Naive thymus-derived CD4-positive, alpha-beta T cell (primary cell): ENCODE measurements around the gene UVRAG. TPM values are rescaled to one million over a fixed set of nuclear protein-coding genes. Genes with fewer than 3 reads are reported as not detected.
"Not testable (repeated sequence)": the region's sequence is repeated elsewhere in the genome, so short reads cannot be mapped to it uniquely, and the experiment has no call there.

Experiments
- ATAC-seq: fragments of 150-1000 bp; cut with Tn5 transposase; 2 replicates; pipeline ENCODE4 v1.10.0; 2021; ENCODE audit warnings: mild to moderate bottlenecking, moderate library complexity
- CTCF ChIA-PET: fragments of 350-600 bp; sonication (Branson Sonifier 250); formaldehyde crosslinking; loops from one replicate; lab custom pipeline; 2021; ENCODE audit warnings: antibody characterized with exemption; lab: Charles Lee
- POLR2A ChIA-PET: fragments of 350-600 bp; sonication (Branson Sonifier 250); formaldehyde crosslinking; loops from one replicate; lab custom pipeline; 2021; ENCODE audit warnings: antibody characterized with exemption, inconsistent platforms; lab: Charles Lee
- DNase-seq, 9 donors: peaks; one replicate each; pipeline versions ENCODE4 v3.0.0 to v3.0.0-alpha.2; 2020 to 2022; ENCODE audit warnings: mixed read lengths in 1 of 9
- H3K27ac ChIP-seq: one replicate; pipeline ENCODE4 v1.7.0; 2013; ENCODE audit warnings: mild to moderate bottlenecking, low read depth, low read length, moderate library complexity
- H3K27me3 ChIP-seq, 2 donors: one replicate each; pipeline ENCODE4 v1.7.0; 2013; ENCODE audit warnings: low read length in 2 of 2, mild to moderate bottlenecking in 2 of 2, moderate library complexity in 2 of 2; ENCODE audit not compliant: control insufficient read depth in 2 of 2, insufficient read depth in 2 of 2
- H3K36me3 ChIP-seq, 3 experiments: 1 replicate in 2 of 3; 2 replicates in 1 of 3; pipeline ENCODE4 v1.7.0; 2013; ENCODE audit warnings: low read length in 3 of 3, mild to moderate bottlenecking in 3 of 3, moderate library complexity in 1 of 3; ENCODE audit not compliant: insufficient read depth in 3 of 3, control insufficient read depth in 2 of 3
- H3K4me1 ChIP-seq, 2 donors: one replicate each; pipeline ENCODE4 v1.7.0; 2013; ENCODE audit warnings: low read length in 2 of 2, mild to moderate bottlenecking in 2 of 2, moderate library complexity in 1 of 2; ENCODE audit not compliant: control insufficient read depth in 2 of 2, insufficient read depth in 2 of 2
- H3K4me3 ChIP-seq: 2 replicates; pipeline ENCODE4 v1.7.0; 2013; ENCODE audit warnings: mild to moderate bottlenecking, low read length
- H3K9me3 ChIP-seq, 3 experiments: 1 replicate in 2 of 3; 2 replicates in 1 of 3; pipeline ENCODE4 v1.7.0; 2013; ENCODE audit warnings: low read length in 3 of 3; ENCODE audit not compliant: control insufficient read depth in 2 of 3
- H3K27ac Mint-ChIP-seq, 9 donors: one replicate each; pipeline ENCODE4 v1.8.0; 2020 to 2022; ENCODE audit warnings: mixed read lengths in 9 of 9, mild to moderate bottlenecking in 8 of 9, moderate library complexity in 5 of 9, inconsistent platforms in 2 of 9
- H3K27me3 Mint-ChIP-seq, 5 donors: one replicate each; pipeline ENCODE4 v1.8.0; 2021 to 2022; ENCODE audit warnings: mixed read lengths in 5 of 5, mild to moderate bottlenecking in 1 of 5
- H3K36me3 Mint-ChIP-seq, 5 donors: one replicate each; pipeline ENCODE4 v1.8.0; 2020 to 2022; ENCODE audit warnings: mixed read lengths in 5 of 5, mild to moderate bottlenecking in 3 of 5, inconsistent platforms in 1 of 5
- H3K4me1 Mint-ChIP-seq, 7 donors: one replicate each; pipeline ENCODE4 v1.8.0; 2020 to 2022; ENCODE audit warnings: mixed read lengths in 7 of 7, mild to moderate bottlenecking in 3 of 7, inconsistent platforms in 1 of 7
- H3K4me3 Mint-ChIP-seq, 10 donors: one replicate each; pipeline ENCODE4 v1.8.0; 2020 to 2022; ENCODE audit warnings: mild to moderate bottlenecking in 10 of 10, mixed read lengths in 10 of 10, moderate library complexity in 6 of 10, inconsistent platforms in 2 of 10
- H3K9me3 Mint-ChIP-seq, 11 donors: one replicate each; pipeline ENCODE4 v1.8.0; 2020 to 2022; ENCODE audit warnings: mixed read lengths in 11 of 11, mild to moderate bottlenecking in 4 of 11, inconsistent platforms in 1 of 11, moderate library complexity in 1 of 11
- intact Hi-C, 2 donors: fragments of 100-400 bp; cut with micrococcal nuclease; formaldehyde crosslinking; loops; one replicate each; pipeline ENCODE4 v1.15.1; 2023
- polyA plus RNA-seq, 2 donors: library from polyadenylated mRNA; unstranded; fragments of 300-500 nt; fragmentation: Illumina TruSeq; gene quantifications; one replicate each; pipeline ENCODE4 v1.2.3, GENCODE V29; 2021
- total RNA-seq, 6 experiments: library from RNA in 5 of 6; stranded (reverse) in 5 of 6; gene quantifications; 1 replicate in 5 of 6; 2 replicates in 1 of 6; pipeline ENCODE4 v1.2.3 and lab custom pipeline; 2021 to 2026

Gene UVRAG
- total and polyA plus RNA-seq, 7 experiments from 2014 or later, result 12.3 to 46.1 (median 24.6) TPM

GRCh38 chr11:76071090-76071489, 256.1 kb downstream of the UVRAG start:
- H3K27ac ChIP-seq, result no peak overlapping the region
- Mint-ChIP-seq H3K27ac (peak overlapping the region in 1 of 9 donors; percentile 21), H3K4me1 (peaks cover 0 to 21% (median 11%) of the 10 kb centered on the region in 7 donors), H3K4me3 (no peak overlapping the region), H3K27me3 (no peaks in the 10 kb centered on the region), H3K36me3 (peaks cover 5 to 57% (median 44%) of the 10 kb centered on the region in 5 donors), H3K9me3 (peaks cover 0 to 5% (median 0%) of the 10 kb centered on the region in 11 donors)
- intact Hi-C loops, result no loop called here
- DNase-seq, result no peak
- ChIA-PET CTCF (no interaction called here), POLR2A (no interaction called here)
- no peak overlapping the region for H3K4me3 ChIP-seq
- H3K36me3 ChIP-seq, result peaks cover 0 to 15% (median 5%) of the 10 kb centered on the region in 3 experiments
- ATAC-seq, result no peak
- no peaks in the 10 kb centered on the region for H3K4me1 ChIP-seq
- no peaks in the 10 kb centered on the region for H3K27me3 ChIP-seq
- no peaks in the 10 kb centered on the region for H3K9me3 ChIP-seq

GRCh38 chr11:76073724-76074123, 258.7 kb downstream of the UVRAG start:
- H3K4me3 ChIP-seq, result no peak overlapping the region
- ChIA-PET CTCF (no interaction called here), POLR2A (no interaction called here)
- H3K27me3 ChIP-seq, result no peaks in the 10 kb centered on the region
- no peaks in the 10 kb centered on the region for H3K36me3 ChIP-seq
- no peaks in the 10 kb centered on the region for H3K9me3 ChIP-seq
- Mint-ChIP-seq H3K36me3 (peaks cover 0 to 43% (median 35%) of the 10 kb centered on the region in 5 donors), H3K4me1 (peaks cover 0 to 33% (median 19%) of the 10 kb centered on the region in 7 donors), H3K9me3 (peaks cover 0 to 5% (median 0%) of the 10 kb centered on the region in 11 donors), H3K27me3 (no peaks in the 10 kb centered on the region), H3K27ac (no peak overlapping the region), H3K4me3 (no peak overlapping the region)
- H3K27ac ChIP-seq, result no peak overlapping the region
- DNase-seq, result no peak
- ATAC-seq, result no peak
- intact Hi-C loops, result no loop called here
- no peaks in the 10 kb centered on the region for H3K4me1 ChIP-seq

- no peak overlapping the region for H3K27ac Mint-ChIP-seq
- POLR2A ChIA-PET, result no interaction called here
- H3K4me3 Mint-ChIP-seq, result peak overlapping the region in 1 of 10 donors; percentile 12
- H3K4me3 ChIP-seq, result no peak overlapping the region
- no peaks in the 10 kb centered on the region for H3K27me3 ChIP-seq
- no peaks in the 10 kb centered on the region for H3K9me3 ChIP-seq
- peaks cover 0 to 33% (median 19%) of the 10 kb centered on the region in 7 donors for H3K4me1 Mint-ChIP-seq
- no peaks in the 10 kb centered on the region for H3K4me1 ChIP-seq
- no peaks in the 10 kb centered on the region for H3K27me3 Mint-ChIP-seq
- ATAC-seq, result no peak
- H3K36me3 ChIP-seq, result no peaks in the 10 kb centered on the region
- intact Hi-C loops, result no loop called here
- H3K27ac ChIP-seq, result no peak overlapping the region
- H3K9me3 Mint-ChIP-seq, result peaks cover 0 to 5% (median 0%) of the 10 kb centered on the region in 11 donors
- no peak for DNase-seq
- CTCF ChIA-PET, result no interaction called here
- H3K36me3 Mint-ChIP-seq, result peaks cover 0 to 39% (median 33%) of the 10 kb centered on the region in 5 donors
Observed at GRCh38 chr11:76074148-76075095, 259.4 kb downstream of the UVRAG start.

- H3K36me3 ChIP-seq, result no peaks in the 10 kb centered on the region
- no peak overlapping the region for H3K4me3 ChIP-seq
- H3K4me1 Mint-ChIP-seq, result peaks cover 0 to 33% (median 19%) of the 10 kb centered on the region in 7 donors
- no peaks in the 10 kb centered on the region for H3K9me3 ChIP-seq
- ChIA-PET POLR2A (no interaction called here), CTCF (no interaction called here)
- H3K36me3 Mint-ChIP-seq, result peaks cover 0 to 34% (median 30%) of the 10 kb centered on the region in 5 donors
- no peak overlapping the region for H3K27ac ChIP-seq
- no peaks in the 10 kb centered on the region for H3K27me3 Mint-ChIP-seq
- H3K27me3 ChIP-seq, result no peaks in the 10 kb centered on the region
- H3K9me3 Mint-ChIP-seq, result peaks cover 0 to 5% (median 0%) of the 10 kb centered on the region in 11 donors
- H3K4me3 Mint-ChIP-seq, result peak overlapping the region in 1 of 10 donors; percentile 50
- ATAC-seq (no peak), DNase-seq (no peak)
- peak overlapping the region in 1 of 9 donors; percentile 10 for H3K27ac Mint-ChIP-seq
- intact Hi-C loops, result no loop called here
- H3K4me1 ChIP-seq, result no peaks in the 10 kb centered on the region
Observed at GRCh38 chr11:76075716-76076115, 260.7 kb downstream of the UVRAG start.

GRCh38 chr11:76076253-76076652, 261.2 kb downstream of the UVRAG start:
- CTCF ChIA-PET, result not testable (repeated sequence)
- peak overlapping the region in 3 of 9 donors; percentile 10 to 32 (median 14) for H3K27ac Mint-ChIP-seq

GRCh38 chr11:76076749-76077148, 261.7 kb downstream of the UVRAG start:
- Mint-ChIP-seq H3K27ac (no peak overlapping the region), H3K4me3 (no peak overlapping the region), H3K27me3 (no peaks in the 10 kb centered on the region), H3K36me3 (peaks cover 0 to 30% (median 28%) of the 10 kb centered on the region in 5 donors), H3K4me1 (peaks cover 0 to 28% (median 16%) of the 10 kb centered on the region in 7 donors), H3K9me3 (peaks cover 0 to 5% (median 0%) of the 10 kb centered on the region in 11 donors)
- Histone ChIP-seq H3K9me3 (no peaks in the 10 kb centered on the region), H3K27ac (no peak overlapping the region), H3K4me3 (no peak overlapping the region), H3K27me3 (no peaks in the 10 kb centered on the region), H3K36me3 (no peaks in the 10 kb centered on the region), H3K4me1 (no peaks in the 10 kb centered on the region)
- intact Hi-C loops, result no loop called here
- ChIA-PET POLR2A (no interaction called here), CTCF (no interaction called here)
- no peak for ATAC-seq
- no peak for DNase-seq

More at GRCh38 chr11:76076253-76076652, 261.2 kb downstream of the UVRAG start:
- peak overlapping the region in 2 of 10 donors; percentile 19 to 50 for H3K4me3 Mint-ChIP-seq
- H3K27me3 Mint-ChIP-seq, H3K36me3 ChIP-seq, POLR2A ChIA-PET, H3K9me3 ChIP-seq, H3K4me3 ChIP-seq, DNase-seq, H3K27me3 ChIP-seq, ATAC-seq, intact Hi-C loops, H3K9me3 Mint-ChIP-seq, H3K4me1 ChIP-seq, H3K27ac ChIP-seq: not testable (repeated sequence)
- H3K36me3 Mint-ChIP-seq, result peaks cover 0 to 33% (median 29%) of the 10 kb centered on the region in 5 donors
- H3K4me1 Mint-ChIP-seq, result peaks cover 0 to 30% (median 17%) of the 10 kb centered on the region in 7 donors
